Neural cell (in vitro differentiated cells): Measurements from ENCODE around the gene DCLK3. TPM values are rescaled to one million over a fixed set of nuclear protein-coding genes. Genes with fewer than 3 reads are reported as not detected.

Source experiments
- H2AFZ ChIP-seq: fragments of 200-600, 300-800 bp; sonication (generic), shearing (Covaris generic); 2 replicates; pipeline ENCODE4 v1.6.0; 2014; ENCODE audit warnings: low read depth, mild to moderate bottlenecking, antibody characterized with exemption, low read length, moderate library complexity
- H3F3A ChIP-seq: fragments of 200-600 bp; shearing (Covaris generic); 2 replicates; pipeline ENCODE4 v1.6.1; 2016; ENCODE audit warnings: mild to moderate bottlenecking, moderate library complexity, mixed read lengths, antibody characterized with exemption, low read length; ENCODE audit not compliant: insufficient read depth, poor library complexity, severe bottlenecking
- H3K27ac ChIP-seq: fragments of 200-600, 300-800 bp; sonication (generic), shearing (Covaris generic); 2 replicates; pipeline ENCODE4 v1.5.1; 2014; ENCODE audit warnings: mild to moderate bottlenecking, low read length, moderate library complexity
- H3K27me3 ChIP-seq: fragments of 300-800, 200-600 bp; sonication (generic), shearing (Covaris generic); 2 replicates; pipeline ENCODE4 v1.6.0; 2014; ENCODE audit warnings: mild to moderate bottlenecking, low read depth, low read length, moderate library complexity; ENCODE audit not compliant: insufficient read depth
- H3K36me3 ChIP-seq: fragments of 300-800, 200-600 bp; sonication (generic), shearing (Covaris generic); 2 replicates; pipeline ENCODE4 v1.5.1; 2014; ENCODE audit warnings: mild to moderate bottlenecking, antibody characterized with exemption, low read length, moderate library complexity; ENCODE audit not compliant: insufficient read depth
- H3K4me2 ChIP-seq: fragments of 300-800, 200-600 bp; sonication (generic), shearing (Covaris generic); 2 replicates; pipeline ENCODE4 v1.6.0; 2014; ENCODE audit warnings: mild to moderate bottlenecking, low read length
- H3K4me3 ChIP-seq: fragments of 300-800, 200-600 bp; sonication (generic), shearing (Covaris generic); 2 replicates; pipeline ENCODE4 v1.5.1; 2014; ENCODE audit warnings: mild to moderate bottlenecking, low read length, moderate library complexity
- H3K79me2 ChIP-seq: fragments of 200-600 bp; shearing (Covaris generic); replicated peaks from 2 replicates; pipeline ENCODE4 v1.6.0; 2014; ENCODE audit warnings: mild to moderate bottlenecking, low read length, moderate library complexity; ENCODE audit not compliant: insufficient read depth
- H3K9ac ChIP-seq: fragments of 300-800, 200-600 bp; sonication (generic), shearing (Covaris generic); 2 replicates; pipeline ENCODE4 v1.6.1; 2016; ENCODE audit warnings: mild to moderate bottlenecking, low read length, mixed read lengths
- H3K9me2 ChIP-seq: fragments of 200-600 bp; shearing (Covaris generic); 2 replicates; pipeline ENCODE4 v1.6.1; 2016; ENCODE audit warnings: mild to moderate bottlenecking, low read length, mixed read lengths; ENCODE audit not compliant: insufficient read depth
- H3K9me3 ChIP-seq: fragments of 200-600, 300-800 bp; sonication (generic), shearing (Covaris generic); 2 replicates; pipeline ENCODE4 v1.6.1; 2016; ENCODE audit warnings: mild to moderate bottlenecking, mixed run types, low read length, moderate library complexity, mixed read lengths
- H4K20me1 ChIP-seq: fragments of 200-600 bp; shearing (Covaris generic); 2 replicates; pipeline ENCODE4 v1.6.1; 2016; ENCODE audit warnings: mild to moderate bottlenecking, mixed run types; ENCODE audit not compliant: insufficient read depth
- EP300 ChIP-seq: fragments of 450-650 bp; conservative IDR thresholded peaks from 2 replicates; pipeline ENCODE4 v1.6.1; 2014; ENCODE audit warnings: antibody characterized with exemption, mild to moderate bottlenecking, moderate library complexity; ENCODE audit not compliant: poor library complexity, severe bottlenecking
- EZH2 ChIP-seq: fragments of 200-600, 300-800 bp; shearing (Covaris generic), sonication (generic); IDR thresholded peaks from 2 replicates; pipeline ENCODE4 v1.6.1; 2014; ENCODE audit warnings: antibody characterized with exemption, low read length, borderline replicate concordance, mild to moderate bottlenecking; ENCODE audit not compliant: insufficient read depth, poor library complexity, severe bottlenecking
- MXI1 ChIP-seq: fragments of 450-650 bp; conservative IDR thresholded peaks from 2 replicates; pipeline ENCODE4 v1.6.1; 2014; ENCODE audit warnings: antibody characterized with exemption, mild to moderate bottlenecking; ENCODE audit not compliant: poor library complexity, severe bottlenecking
- POLR2AphosphoS5 ChIP-seq: IDR thresholded peaks from 2 replicates; pipeline ENCODE4 v1.6.1; 2012
- RAD21 ChIP-seq: fragments of 450-650 bp; conservative IDR thresholded peaks from 2 replicates; pipeline ENCODE4 v1.6.1; 2014; ENCODE audit warnings: antibody characterized with exemption, mild to moderate bottlenecking, moderate library complexity
- SMC3 ChIP-seq: fragments of 450-650 bp; conservative IDR thresholded peaks from 2 replicates; pipeline ENCODE4 v1.6.1; 2014; ENCODE audit warnings: antibody characterized with exemption, mild to moderate bottlenecking, moderate library complexity; ENCODE audit not compliant: poor library complexity
- TAF1 ChIP-seq: IDR thresholded peaks from 2 replicates; pipeline ENCODE4 v1.6.1; 2012; ENCODE audit warnings: low read depth
- polyA plus RNA-seq: library from polyadenylated mRNA; depleted of rRNA; stranded (reverse); fragments of >200 nt; gene quantifications from 2 replicates; pipeline ENCODE4 v1.2.3, GENCODE V29; 2014
- TF ChIP-seq, protein P1 (sequence below): IDR thresholded peaks from 2 replicates; pipeline ENCODE4 v1.6.1; 2012; ENCODE audit warnings: borderline replicate concordance
- TF ChIP-seq, protein P2 (sequence below): fragments of 450-650 bp; IDR thresholded peaks from 2 replicates; pipeline ENCODE4 v1.5.1; 2014; ENCODE audit warnings: antibody characterized with exemption, mild to moderate bottlenecking, moderate library complexity; ENCODE audit not compliant: poor library complexity, severe bottlenecking

Gene DCLK3
- polyA plus RNA-seq, 1 donor from 2014 or later, result 1.5 TPM

DNA sequence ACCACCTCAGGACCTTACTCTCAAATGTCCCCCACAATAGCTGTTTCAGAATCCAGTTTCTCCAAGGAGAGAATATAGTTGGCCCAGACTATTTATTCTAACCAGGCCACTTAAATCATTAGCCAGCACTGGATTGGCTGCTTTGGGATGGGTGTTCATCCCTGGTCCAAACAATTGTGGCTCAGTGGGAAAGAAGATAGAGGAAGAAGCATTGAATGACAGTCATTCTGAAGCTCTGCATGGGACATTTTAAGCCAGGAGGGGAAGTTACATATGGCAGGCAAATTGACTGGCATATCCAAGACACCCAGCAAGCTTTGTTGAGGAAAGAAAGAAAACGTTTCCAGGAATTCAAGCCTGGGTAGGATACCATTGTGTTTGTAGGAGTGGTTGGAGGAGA, 5.6 kb upstream of the DCLK3 start:
- Histone ChIP-seq H4K20me1 (no peaks in the 10 kb centered on the region), H3K36me3 (no peaks in the 10 kb centered on the region), H3K27ac (no peak overlapping the region), H3K27me3 (peaks cover 5% of the 10 kb centered on the region), H3K4me3 (no peak overlapping the region), H3K9me2 (no peaks in the 10 kb centered on the region), H3K4me2 (no peak overlapping the region), H3K79me2 (no peaks in the 10 kb centered on the region), H3K9ac (no peak overlapping the region), H3K9me3 (no peaks in the 10 kb centered on the region), H3F3A (no peaks in the 10 kb centered on the region), H2AFZ (no peak overlapping the region)
- TF ChIP-seq EZH2 (no peak), EP300 (no peak), SMC3 (no peak), MXI1 (no peak), TAF1 (no peak), POLR2AphosphoS5 (no peak), RAD21 (no peak)
- TF ChIP-seq, protein P1, sequence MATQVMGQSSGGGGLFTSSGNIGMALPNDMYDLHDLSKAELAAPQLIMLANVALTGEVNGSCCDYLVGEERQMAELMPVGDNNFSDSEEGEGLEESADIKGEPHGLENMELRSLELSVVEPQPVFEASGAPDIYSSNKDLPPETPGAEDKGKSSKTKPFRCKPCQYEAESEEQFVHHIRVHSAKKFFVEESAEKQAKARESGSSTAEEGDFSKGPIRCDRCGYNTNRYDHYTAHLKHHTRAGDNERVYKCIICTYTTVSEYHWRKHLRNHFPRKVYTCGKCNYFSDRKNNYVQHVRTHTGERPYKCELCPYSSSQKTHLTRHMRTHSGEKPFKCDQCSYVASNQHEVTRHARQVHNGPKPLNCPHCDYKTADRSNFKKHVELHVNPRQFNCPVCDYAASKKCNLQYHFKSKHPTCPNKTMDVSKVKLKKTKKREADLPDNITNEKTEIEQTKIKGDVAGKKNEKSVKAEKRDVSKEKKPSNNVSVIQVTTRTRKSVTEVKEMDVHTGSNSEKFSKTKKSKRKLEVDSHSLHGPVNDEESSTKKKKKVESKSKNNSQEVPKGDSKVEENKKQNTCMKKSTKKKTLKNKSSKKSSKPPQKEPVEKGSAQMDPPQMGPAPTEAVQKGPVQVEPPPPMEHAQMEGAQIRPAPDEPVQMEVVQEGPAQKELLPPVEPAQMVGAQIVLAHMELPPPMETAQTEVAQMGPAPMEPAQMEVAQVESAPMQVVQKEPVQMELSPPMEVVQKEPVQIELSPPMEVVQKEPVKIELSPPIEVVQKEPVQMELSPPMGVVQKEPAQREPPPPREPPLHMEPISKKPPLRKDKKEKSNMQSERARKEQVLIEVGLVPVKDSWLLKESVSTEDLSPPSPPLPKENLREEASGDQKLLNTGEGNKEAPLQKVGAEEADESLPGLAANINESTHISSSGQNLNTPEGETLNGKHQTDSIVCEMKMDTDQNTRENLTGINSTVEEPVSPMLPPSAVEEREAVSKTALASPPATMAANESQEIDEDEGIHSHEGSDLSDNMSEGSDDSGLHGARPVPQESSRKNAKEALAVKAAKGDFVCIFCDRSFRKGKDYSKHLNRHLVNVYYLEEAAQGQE, result no peak
- TF ChIP-seq, protein P2, sequence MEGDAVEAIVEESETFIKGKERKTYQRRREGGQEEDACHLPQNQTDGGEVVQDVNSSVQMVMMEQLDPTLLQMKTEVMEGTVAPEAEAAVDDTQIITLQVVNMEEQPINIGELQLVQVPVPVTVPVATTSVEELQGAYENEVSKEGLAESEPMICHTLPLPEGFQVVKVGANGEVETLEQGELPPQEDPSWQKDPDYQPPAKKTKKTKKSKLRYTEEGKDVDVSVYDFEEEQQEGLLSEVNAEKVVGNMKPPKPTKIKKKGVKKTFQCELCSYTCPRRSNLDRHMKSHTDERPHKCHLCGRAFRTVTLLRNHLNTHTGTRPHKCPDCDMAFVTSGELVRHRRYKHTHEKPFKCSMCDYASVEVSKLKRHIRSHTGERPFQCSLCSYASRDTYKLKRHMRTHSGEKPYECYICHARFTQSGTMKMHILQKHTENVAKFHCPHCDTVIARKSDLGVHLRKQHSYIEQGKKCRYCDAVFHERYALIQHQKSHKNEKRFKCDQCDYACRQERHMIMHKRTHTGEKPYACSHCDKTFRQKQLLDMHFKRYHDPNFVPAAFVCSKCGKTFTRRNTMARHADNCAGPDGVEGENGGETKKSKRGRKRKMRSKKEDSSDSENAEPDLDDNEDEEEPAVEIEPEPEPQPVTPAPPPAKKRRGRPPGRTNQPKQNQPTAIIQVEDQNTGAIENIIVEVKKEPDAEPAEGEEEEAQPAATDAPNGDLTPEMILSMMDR, result no peak

DNA sequence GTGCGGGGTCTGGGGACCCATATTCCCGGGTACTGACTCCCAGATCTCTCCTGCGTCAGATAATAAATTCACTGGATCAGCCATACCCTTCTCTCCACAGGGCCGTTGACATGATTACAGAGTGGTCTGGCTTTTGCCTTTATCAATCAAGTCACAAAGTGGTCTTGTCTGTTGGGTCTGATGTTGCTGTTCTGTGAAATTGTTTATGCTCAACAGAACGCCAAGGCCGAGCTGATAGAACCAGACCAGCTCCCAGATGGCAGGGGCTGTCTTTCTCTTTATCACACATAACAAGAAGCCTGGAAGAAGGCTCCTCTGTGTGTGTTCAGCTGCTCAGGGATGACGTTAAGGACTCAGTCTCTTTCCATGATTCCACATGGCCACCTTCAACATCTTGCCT, 751 bp upstream of the DCLK3 start:
- Histone ChIP-seq H3F3A (no peaks in the 10 kb centered on the region), H3K4me3 (no peak overlapping the region), H4K20me1 (no peaks in the 10 kb centered on the region), H3K36me3 (no peaks in the 10 kb centered on the region), H2AFZ (no peak overlapping the region), H3K9me2 (no peaks in the 10 kb centered on the region), H3K27me3 (peaks cover 20% of the 10 kb centered on the region), H3K9me3 (no peaks in the 10 kb centered on the region), H3K79me2 (no peaks in the 10 kb centered on the region), H3K27ac (no peak overlapping the region), H3K4me2 (no peak overlapping the region), H3K9ac (no peak overlapping the region)
- TF ChIP-seq MXI1, result no peak
- TF ChIP-seq, protein P1, result no peak
- no peak for TF ChIP-seq POLR2AphosphoS5
- no peak for TF ChIP-seq EP300
- no peak for TF ChIP-seq SMC3
- no peak for TF ChIP-seq EZH2
- no peak for TF ChIP-seq TAF1
- TF ChIP-seq, protein P2, result no peak
- TF ChIP-seq RAD21, result no peak
